HG02943 (cell line): Measurements from ENCODE around the gene RPL19.
"Not testable (repeated sequence)": the region's sequence is repeated elsewhere in the genome, so short reads cannot be mapped to it uniquely, and the experiment has no call there.

Experiments used
- ATAC-seq: cut with Tn5 transposase; IDR thresholded peaks from one replicate; pipeline ENCODE4 v1.9.1; 2021; ENCODE audit warnings: mild to moderate bottlenecking, low read depth, moderate library complexity; ENCODE audit not compliant: unreplicated experiment

RPL19 gene

DNA sequence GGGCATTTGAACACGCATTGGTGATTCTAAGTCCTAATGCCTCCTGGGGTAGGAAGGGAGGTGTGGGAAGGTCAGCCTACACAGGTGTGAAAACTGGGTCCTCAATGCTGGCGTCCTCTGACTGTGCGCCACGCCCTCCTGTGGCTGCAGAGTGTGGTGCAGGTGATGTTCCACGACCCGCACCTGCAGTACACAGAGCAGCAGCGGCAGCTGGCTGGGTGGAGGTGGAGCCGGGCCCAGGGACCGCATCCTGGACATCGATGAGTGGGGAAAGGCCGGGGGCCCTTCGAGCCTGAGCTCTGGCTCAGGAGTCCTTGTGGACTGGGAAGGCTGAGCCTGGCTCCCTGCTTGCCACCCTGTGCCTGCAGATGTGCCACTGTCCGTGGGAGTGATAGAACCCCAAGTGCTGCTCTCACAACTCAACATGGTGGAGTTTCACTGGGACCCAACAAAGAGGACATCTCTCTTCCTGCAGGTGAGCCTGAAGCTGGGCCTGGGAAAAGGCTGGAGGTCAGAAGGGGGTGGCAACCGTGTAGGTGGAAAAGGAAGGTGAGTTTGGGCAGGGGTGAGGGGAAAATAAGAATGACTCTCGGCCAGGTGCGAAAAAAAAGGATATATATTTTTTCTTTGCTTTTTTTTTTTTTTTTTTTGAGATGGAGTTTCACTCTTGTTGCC lies 39.7 kb downstream of the RPL19 start:
- ATAC-seq, result no peak

- ATAC-seq, result no peak
These were observed 40.5 kb downstream of the RPL19 start for GRCh38 chr17:39240631-39241030.

- no peak for ATAC-seq
These were observed 43.1 kb downstream of the RPL19 start for GRCh38 chr17:39243155-39243554.

DNA sequence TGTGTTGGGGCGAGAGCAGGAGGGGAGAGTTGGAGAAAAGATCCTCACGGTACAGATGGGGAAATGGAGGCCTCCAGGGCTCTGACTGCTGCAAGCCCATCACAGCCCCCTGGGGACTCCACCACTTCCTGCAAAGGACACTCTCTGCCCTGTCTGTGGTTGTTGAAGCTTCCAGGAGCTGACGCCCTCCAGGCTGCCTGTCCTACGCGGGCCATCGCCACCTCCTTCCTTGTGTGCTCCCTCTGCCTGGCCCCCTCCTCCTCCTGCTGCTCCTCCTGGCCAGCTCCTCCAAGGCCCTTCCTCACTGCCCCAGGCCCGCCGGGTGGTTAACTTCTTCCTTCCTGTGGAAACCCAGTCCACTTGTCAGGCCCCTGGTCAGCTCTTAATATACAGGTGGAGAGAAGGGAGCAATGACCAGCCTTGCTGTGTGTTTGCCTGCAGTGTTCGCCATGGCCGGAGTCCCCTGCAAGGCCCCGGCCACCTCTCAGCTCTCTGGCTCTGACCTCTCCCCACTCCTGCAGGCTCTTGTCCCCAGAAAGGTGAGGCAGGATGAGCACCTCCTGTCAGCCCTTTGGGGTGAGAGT lies 44.0 kb downstream of the RPL19 start:
- no peak for ATAC-seq

DNA sequence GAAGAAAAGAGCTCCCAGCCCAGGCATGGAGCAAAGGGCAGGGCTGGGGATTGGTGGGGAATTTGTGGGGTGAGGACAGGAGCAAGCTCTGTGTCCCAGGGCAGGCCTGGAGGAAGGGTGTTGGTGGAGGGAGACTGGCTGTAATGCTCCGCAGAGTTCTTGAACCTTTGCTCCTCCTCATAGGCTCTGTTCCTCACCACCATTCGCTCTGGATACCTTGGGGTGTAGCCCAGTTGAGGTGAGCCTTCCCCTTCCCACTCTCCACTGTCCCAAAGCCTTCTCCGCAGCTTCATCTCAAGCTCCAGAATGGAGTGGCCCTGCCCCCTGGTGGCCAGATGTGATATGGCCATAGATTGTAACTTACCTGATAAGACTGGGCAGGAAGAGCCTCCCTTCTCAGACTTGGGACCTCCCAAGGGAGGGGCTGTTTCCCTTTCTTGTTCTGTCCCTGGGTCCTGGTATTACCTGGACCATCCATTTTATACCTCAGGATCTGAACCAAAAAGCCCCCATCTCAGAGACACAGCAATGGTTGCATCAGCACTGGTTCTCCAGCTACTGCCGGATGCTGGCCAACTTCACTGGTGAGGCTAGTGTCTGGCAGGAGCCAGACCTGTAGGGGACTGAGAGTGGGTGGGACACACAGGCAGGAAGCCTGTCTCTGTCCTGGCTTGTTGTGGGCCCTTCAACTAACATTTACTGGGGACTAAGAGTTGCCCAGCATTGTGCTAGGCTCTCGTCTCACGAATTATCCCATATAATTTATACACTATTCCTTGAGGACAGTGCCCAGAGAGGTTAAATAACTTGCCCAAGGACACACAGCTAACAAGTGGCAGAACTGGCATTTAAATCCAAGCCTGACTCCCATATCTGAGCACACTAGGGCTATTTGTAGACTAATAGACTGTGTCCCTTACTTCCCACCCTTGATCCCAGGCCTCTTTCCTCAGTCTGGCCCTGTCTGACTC lies 44.8 kb downstream of the RPL19 start:
- ATAC-seq, result no peak

DNA sequence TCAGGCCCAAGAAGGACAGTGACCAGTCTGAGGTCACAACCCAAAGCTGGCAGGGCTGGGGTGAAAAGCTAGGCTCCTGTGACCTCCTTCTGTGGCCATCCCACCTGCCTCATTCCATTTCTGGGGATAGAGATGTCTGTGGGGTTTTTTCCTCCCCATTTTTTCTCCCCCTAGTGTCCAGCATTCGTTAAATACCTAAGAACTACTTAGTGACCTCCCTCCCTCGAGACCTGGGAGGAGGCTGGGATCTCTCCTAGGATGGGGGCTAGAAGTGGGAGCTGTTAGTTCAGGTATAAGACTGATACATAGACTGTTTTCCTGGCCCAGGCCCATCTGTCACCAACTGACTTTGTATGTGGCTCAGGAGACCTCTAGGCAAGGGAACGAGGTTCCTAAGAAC lies 46.2 kb downstream of the RPL19 start:
- no peak for ATAC-seq

GRCh38 chr17:39250076-39250475 lies 50.0 kb downstream of the RPL19 start:
- not testable (repeated sequence) for ATAC-seq

DNA sequence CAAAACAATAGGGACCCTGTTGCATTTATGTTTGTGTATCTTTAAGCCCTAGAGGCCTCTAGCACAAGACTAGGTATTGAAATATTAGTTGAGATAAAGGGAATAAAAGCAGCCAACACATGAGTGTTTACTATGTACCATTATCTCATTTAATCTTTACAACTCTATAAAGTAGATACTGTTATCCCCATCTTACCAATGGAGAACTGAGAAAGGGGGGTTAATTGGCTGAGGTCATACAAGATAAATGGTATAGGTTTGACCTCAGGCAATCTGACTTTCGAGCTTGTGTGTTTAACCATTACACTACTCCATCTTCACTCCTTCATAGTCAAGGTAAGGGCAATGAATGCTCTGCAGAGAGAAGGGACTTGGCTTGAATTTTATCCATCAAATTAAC lies 51.9 kb downstream of the RPL19 start:
- ATAC-seq, result no peak

- no peak for ATAC-seq
These were observed 52.8 kb downstream of the RPL19 start for GRCh38 chr17:39252788-39253460.
